ENCODE measurements around the gene HK3.

Gene HK3

DNA sequence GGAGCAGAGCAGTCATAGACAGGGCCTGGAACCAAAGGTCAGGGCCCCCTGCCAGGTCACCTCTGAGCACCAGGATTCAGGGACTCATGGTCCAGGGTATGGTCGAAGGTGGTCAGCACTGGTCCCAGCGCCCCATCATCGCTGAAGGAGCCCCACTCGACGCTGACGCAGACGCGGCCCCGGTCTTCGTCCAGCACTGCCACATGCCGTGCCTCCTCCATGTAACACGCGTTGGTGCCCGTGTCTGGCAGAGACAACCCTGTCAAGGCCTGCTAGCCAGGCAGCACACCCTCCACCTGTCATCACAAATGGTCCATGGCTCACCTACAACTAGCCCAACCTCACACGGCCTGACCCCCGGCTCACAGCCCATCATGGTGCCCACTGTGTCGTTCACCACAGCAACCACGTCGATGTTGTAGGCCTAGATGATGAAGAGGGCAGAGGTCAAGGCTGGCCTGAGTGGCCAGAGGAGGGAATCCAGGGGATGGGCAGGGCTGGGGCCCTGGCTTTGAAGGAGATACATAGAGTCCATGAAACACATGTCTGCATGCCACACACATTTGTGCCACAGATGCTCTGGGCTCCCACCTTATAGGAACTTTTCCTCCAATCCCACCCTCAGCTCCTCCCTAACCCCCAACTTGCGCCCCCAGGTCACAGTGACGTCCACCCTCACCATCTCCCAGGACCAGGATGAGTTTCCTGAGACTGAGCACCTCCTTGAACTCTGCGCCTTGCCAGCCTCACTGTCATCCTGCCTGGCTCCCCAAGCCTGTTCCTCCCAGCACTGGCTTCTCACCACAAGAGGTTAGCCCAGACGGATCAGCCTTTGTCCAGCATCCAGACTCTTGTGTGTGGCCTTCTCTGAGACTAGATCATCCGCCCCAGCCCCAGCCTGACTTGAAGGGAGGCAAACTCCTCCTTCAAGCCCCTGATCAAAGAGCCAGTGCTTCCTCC, 9.5 kb downstream of the HK3 start:
- no peak overlapping the region for H2AFZ ChIP-seq (ENCODE audit: low read length)
- H3K9ac ChIP-seq (ENCODE audit: low read length), result no peak overlapping the region
- no peaks in the 10 kb centered on the region for H3K4me1 ChIP-seq (ENCODE audit: insufficient read depth, low read length, severe bottlenecking)
- H3K9me2 ChIP-seq (ENCODE audit: low read depth, low read length), result no peaks in the 10 kb centered on the region
- H3K79me2 ChIP-seq (ENCODE audit: insufficient read depth, low read length), result no peaks in the 10 kb centered on the region
- H3K4me3 ChIP-seq (ENCODE audit: low read depth, low read length, poor library complexity, severe bottlenecking), result no peak overlapping the region
- H3F3A ChIP-seq (ENCODE audit: insufficient read depth, low read length), result no peaks in the 10 kb centered on the region
- TF ChIP-seq, protein P1, sequence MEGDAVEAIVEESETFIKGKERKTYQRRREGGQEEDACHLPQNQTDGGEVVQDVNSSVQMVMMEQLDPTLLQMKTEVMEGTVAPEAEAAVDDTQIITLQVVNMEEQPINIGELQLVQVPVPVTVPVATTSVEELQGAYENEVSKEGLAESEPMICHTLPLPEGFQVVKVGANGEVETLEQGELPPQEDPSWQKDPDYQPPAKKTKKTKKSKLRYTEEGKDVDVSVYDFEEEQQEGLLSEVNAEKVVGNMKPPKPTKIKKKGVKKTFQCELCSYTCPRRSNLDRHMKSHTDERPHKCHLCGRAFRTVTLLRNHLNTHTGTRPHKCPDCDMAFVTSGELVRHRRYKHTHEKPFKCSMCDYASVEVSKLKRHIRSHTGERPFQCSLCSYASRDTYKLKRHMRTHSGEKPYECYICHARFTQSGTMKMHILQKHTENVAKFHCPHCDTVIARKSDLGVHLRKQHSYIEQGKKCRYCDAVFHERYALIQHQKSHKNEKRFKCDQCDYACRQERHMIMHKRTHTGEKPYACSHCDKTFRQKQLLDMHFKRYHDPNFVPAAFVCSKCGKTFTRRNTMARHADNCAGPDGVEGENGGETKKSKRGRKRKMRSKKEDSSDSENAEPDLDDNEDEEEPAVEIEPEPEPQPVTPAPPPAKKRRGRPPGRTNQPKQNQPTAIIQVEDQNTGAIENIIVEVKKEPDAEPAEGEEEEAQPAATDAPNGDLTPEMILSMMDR (IDR thresholded peaks at IDR 0.05; ENCODE audit: low read length), result no peak
- TF ChIP-seq EZH2 (IDR thresholded peaks at IDR 0.05; ENCODE audit: borderline replicate concordance, low read length), result no peak
- no peak overlapping the region for H3K27ac ChIP-seq (ENCODE audit: low read depth, low read length, poor library complexity, severe bottlenecking)
- H3K9me3 ChIP-seq (ENCODE audit: low read length), result no peaks in the 10 kb centered on the region
- no peak overlapping the region for H3K4me2 ChIP-seq (ENCODE audit: low read length)
- no peaks in the 10 kb centered on the region; the same call in 1 of the 2 replicates for H3K27me3 ChIP-seq (ENCODE audit: insufficient read depth, low read length)
- H3K36me3 ChIP-seq (ENCODE audit: insufficient read depth, low read length), result no peaks in the 10 kb centered on the region
- H4K20me1 ChIP-seq (ENCODE audit: insufficient read depth, low read length), result no peaks in the 10 kb centered on the region

DNA sequence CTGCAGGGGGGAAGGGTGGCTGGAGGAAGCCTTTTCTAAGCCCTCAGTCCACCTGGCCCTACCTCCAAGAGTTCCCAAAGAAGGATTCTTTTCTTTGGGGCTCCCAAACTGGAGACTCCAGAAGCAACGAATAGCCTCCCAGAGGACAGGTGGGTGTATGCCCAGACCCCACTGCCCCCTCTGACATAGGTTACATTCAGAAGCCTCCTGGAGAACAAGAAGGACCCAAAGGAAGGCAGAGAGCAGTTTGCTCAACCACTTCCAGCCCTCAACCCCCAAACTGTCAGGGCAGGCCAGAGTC, 10.3 kb downstream of the HK3 start:
- H4K20me1 ChIP-seq (ENCODE audit: insufficient read depth, low read length), result no peaks in the 10 kb centered on the region
- H3K27ac ChIP-seq (ENCODE audit: low read depth, low read length, poor library complexity, severe bottlenecking), result no peak overlapping the region
- no peaks in the 10 kb centered on the region for H3F3A ChIP-seq (ENCODE audit: insufficient read depth, low read length)
- H3K9ac ChIP-seq (ENCODE audit: low read length), result no peak overlapping the region
- no peaks in the 10 kb centered on the region; the same call in 1 of the 2 replicates for H3K27me3 ChIP-seq (ENCODE audit: insufficient read depth, low read length)
- no peak overlapping the region for H3K4me2 ChIP-seq (ENCODE audit: low read length)
- no peaks in the 10 kb centered on the region for H3K79me2 ChIP-seq (ENCODE audit: insufficient read depth, low read length)
- no peaks in the 10 kb centered on the region for H3K4me1 ChIP-seq (ENCODE audit: insufficient read depth, low read length, severe bottlenecking)
- no peak overlapping the region for H3K4me3 ChIP-seq (ENCODE audit: low read depth, low read length, poor library complexity, severe bottlenecking)
- no peak for TF ChIP-seq EZH2 (IDR thresholded peaks at IDR 0.05; ENCODE audit: borderline replicate concordance, low read length)
- TF ChIP-seq, protein P1 (IDR thresholded peaks at IDR 0.05; ENCODE audit: low read length), result no peak
- no peaks in the 10 kb centered on the region for H3K9me2 ChIP-seq (ENCODE audit: low read depth, low read length)
- H3K36me3 ChIP-seq (ENCODE audit: insufficient read depth, low read length), result no peaks in the 10 kb centered on the region
- H3K9me3 ChIP-seq (ENCODE audit: low read length), result no peaks in the 10 kb centered on the region
- no peak overlapping the region for H2AFZ ChIP-seq (ENCODE audit: low read length)

DNA sequence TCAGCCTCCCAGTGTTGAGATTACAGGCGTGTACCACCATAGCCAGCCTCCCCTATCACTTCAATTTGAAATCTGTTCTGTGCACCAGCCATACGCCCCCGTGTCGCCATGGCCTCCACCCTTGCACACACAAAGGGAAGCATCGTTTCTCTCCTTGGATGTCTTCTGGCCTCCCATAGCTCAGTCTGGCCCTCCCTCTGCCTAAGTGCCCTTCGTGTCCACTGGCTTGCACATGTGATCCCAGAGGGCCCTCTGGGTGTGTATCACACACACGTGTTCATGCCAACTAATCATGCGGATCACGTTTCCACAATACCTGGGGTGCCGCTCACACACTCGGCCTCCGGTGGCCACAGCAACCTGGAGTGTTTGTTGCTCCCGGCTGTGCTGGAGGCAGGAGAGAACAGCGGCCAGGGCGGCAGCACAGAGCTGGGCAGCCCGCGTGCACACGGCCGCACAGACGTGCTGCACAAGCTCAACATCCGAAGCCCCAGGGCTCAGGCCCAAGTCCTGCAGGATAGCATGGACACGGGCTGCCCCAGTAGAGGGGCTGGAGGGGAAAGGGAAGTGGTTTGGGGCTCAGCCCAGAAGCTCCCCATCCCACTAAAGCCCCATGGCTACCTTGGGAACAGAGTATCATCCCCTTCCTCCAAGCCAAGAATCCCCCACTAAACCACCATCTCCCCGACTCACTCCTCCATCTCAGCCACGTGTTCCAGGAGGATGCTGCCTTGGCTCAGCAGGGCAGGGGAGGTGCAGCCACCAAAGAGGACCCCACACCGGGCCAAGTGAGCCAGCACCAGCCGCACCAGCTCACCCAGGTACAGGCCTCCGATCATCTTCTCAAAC, 10.9 kb downstream of the HK3 start:
- Histone ChIP-seq H3K27ac (ENCODE audit: low read depth, low read length, poor library complexity, severe bottlenecking) (no peak overlapping the region), H3K36me3 (ENCODE audit: insufficient read depth, low read length) (no peaks in the 10 kb centered on the region), H3K79me2 (ENCODE audit: insufficient read depth, low read length) (no peaks in the 10 kb centered on the region), H3K9me2 (ENCODE audit: low read depth, low read length) (no peaks in the 10 kb centered on the region), H3K27me3 (ENCODE audit: insufficient read depth, low read length) (no peaks in the 10 kb centered on the region; the same call in 1 of the 2 replicates), H3F3A (ENCODE audit: insufficient read depth, low read length) (no peaks in the 10 kb centered on the region), H2AFZ (ENCODE audit: low read length) (no peak overlapping the region), H4K20me1 (ENCODE audit: insufficient read depth, low read length) (no peaks in the 10 kb centered on the region), H3K9me3 (ENCODE audit: low read length) (no peaks in the 10 kb centered on the region), H3K4me1 (ENCODE audit: insufficient read depth, low read length, severe bottlenecking) (no peaks in the 10 kb centered on the region), H3K9ac (ENCODE audit: low read length) (no peak overlapping the region), H3K4me3 (ENCODE audit: low read depth, low read length, poor library complexity, severe bottlenecking) (no peak overlapping the region), H3K4me2 (ENCODE audit: low read length) (no peak overlapping the region)
- no peak for TF ChIP-seq EZH2 (IDR thresholded peaks at IDR 0.05; ENCODE audit: borderline replicate concordance, low read length)
- TF ChIP-seq, protein P1 (IDR thresholded peaks at IDR 0.05; ENCODE audit: low read length), result no peak

Data from OCI-LY1 (cell line).